ENCODE results near the gene CTSA. TPM values are rescaled to one million over a fixed set of nuclear protein-coding genes. Genes with fewer than 3 reads are reported as not detected.

The CTSA gene
- total and polyA plus RNA-seq, 9 of the 15 experiments (the other 6 are each of a cell fraction or from before 2014, with no cell fraction given), result 8.8 to 61.7 (median 28.3) TPM

- TF ChIP-seq ZNF318 (IDR thresholded peaks at IDR 0.05; ENCODE audit: borderline replicate concordance in 1 of 2, low read depth in 1 of 2), result 0 out of 4 replicates have a peak, but pooled peaks of 1 of the 2 experiments have one; percentile 61
- no peak for TF ChIP-seq SIRT6 (IDR thresholded peaks at IDR 0.05; ENCODE audit: low read depth, low read length)
- peak; percentile 48; the same call in 1 of the 2 replicates for TF ChIP-seq RFX1 (IDR thresholded peaks at IDR 0.05)
- no peak for TF ChIP-seq ILK (tag; IDR thresholded peaks at IDR 0.05; ENCODE audit: borderline replicate concordance, low read depth)
- no peak for TF ChIP-seq MAX (CRISPR knock-in tag; IDR thresholded peaks at IDR 0.05)
- peak; percentile 61 for TF ChIP-seq CREM (IDR thresholded peaks at IDR 0.05; ENCODE audit: low read depth)
- peak; percentile 50; the same call in 1 of the 2 replicates for TF ChIP-seq SMARCC2 (IDR thresholded peaks at IDR 0.05; ENCODE audit: low read depth)
- TF ChIP-seq ARID1B (IDR thresholded peaks at IDR 0.05), result peak; percentile 85
- TF ChIP-seq FOSL1 (tag; conservative IDR thresholded peaks at IDR 0.05), result peak; percentile 93
- no peak for TF ChIP-seq ZNF561 (CRISPR knock-in tag; conservative IDR thresholded peaks at IDR 0.05)
- no peak for TF ChIP-seq BCLAF1 (IDR thresholded peaks at IDR 0.05; ENCODE audit: borderline replicate concordance in 1 of 2, control insufficient read depth in 1 of 2, low read depth in 2 of 2, low read length in 1 of 2)
- no peak for TF ChIP-seq ZNF707 (CRISPR knock-in tag; conservative IDR thresholded peaks at IDR 0.05)
- TF ChIP-seq ZNF511 (CRISPR knock-in tag; IDR thresholded peaks at IDR 0.05), result no peak
- peak; percentile 89 for TF ChIP-seq MAFF (IDR thresholded peaks at IDR 0.05; ENCODE audit: low read length)
Measured at GRCh38 chr20:45944151-45944964, 53.2 kb downstream of the CTSA start (continued).

Measured in K562 (cell line).